22Rv1 (cell line): ENCODE results near the gene GABPB1.

ENCODE experiments used
- ZFX ChIP-seq: fragments of 450-650 bp; IDR thresholded peaks from 2 replicates; pipeline ENCODE4 v1.6.1; 2017; ENCODE audit warnings: antibody characterized with exemption, borderline replicate concordance
- TF ChIP-seq, protein P1 (sequence below): fragments of 450-650 bp; IDR thresholded peaks from 2 replicates; pipeline ENCODE4 v1.5.1; 2017; ENCODE audit warnings: mild to moderate bottlenecking

DNA sequence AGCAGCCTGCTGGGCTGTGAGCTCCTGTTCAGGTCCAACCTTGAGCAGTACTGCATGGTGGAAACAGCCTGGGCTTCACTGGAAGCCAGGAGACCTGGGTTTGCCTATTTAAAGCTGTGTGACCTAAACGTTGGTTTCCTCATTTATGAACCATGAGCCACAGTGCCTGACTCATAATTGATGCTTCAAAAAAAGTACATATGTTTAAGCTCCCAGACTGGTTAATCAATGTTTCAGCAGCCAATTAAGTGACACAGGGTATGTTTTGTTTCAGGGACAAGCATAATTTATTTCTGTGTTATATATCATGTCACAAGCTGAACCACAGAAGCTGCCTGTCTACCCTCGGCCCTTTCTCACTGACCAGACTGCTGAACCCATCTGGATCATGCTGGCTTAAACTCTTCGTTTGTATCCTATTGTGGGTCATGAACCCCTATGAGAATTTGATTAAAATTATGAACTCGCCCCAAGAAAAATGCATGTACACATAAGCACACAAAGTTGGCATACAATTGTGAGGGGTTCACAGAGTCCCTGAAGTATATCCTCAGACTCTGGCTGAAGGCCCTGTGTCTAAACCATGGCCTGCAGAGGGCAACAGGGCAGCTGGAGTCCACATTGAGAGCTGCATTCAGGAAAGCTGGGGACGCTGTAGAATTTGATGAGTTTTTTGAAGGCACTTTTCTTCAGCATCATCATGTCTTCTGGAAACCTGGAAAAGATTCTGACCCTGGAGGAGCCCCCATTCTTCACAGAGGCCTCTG, 113.1 kb downstream of the GABPB1 start:
- TF ChIP-seq, protein P1, sequence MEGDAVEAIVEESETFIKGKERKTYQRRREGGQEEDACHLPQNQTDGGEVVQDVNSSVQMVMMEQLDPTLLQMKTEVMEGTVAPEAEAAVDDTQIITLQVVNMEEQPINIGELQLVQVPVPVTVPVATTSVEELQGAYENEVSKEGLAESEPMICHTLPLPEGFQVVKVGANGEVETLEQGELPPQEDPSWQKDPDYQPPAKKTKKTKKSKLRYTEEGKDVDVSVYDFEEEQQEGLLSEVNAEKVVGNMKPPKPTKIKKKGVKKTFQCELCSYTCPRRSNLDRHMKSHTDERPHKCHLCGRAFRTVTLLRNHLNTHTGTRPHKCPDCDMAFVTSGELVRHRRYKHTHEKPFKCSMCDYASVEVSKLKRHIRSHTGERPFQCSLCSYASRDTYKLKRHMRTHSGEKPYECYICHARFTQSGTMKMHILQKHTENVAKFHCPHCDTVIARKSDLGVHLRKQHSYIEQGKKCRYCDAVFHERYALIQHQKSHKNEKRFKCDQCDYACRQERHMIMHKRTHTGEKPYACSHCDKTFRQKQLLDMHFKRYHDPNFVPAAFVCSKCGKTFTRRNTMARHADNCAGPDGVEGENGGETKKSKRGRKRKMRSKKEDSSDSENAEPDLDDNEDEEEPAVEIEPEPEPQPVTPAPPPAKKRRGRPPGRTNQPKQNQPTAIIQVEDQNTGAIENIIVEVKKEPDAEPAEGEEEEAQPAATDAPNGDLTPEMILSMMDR: no peak
- no peak for TF ChIP-seq ZFX
